Neutrophil (primary cell): Measurements from ENCODE around the gene JAM3.
A peak's percentile ranks its signal among the peaks of the same experiment; 100 is the strongest.

Experiments used
- H3K27ac ChIP-seq: fragments of 200-600 bp; sonication (generic); 2 replicates; pipeline ENCODE4 v1.5.1; 2016; ENCODE audit warnings: mild to moderate bottlenecking, moderate library complexity
- H3K27me3 ChIP-seq: fragments of 200-600 bp; sonication (generic); 2 replicates; pipeline ENCODE4 v1.6.0; 2016; ENCODE audit warnings: mild to moderate bottlenecking
- H3K36me3 ChIP-seq: fragments of 200-600 bp; sonication (generic); 2 replicates; pipeline ENCODE4 v1.5.1; 2017
- H3K4me1 ChIP-seq, 2 experiments: fragments of 200-600 bp in 1 of 2; sonication (generic) in 1 of 2; 1 replicate in 1 of 2; 2 replicates in 1 of 2; pipeline versions ENCODE4 v1.5.1 to v1.6.1; 2013 to 2016; ENCODE audit warnings: low read depth in 1 of 2, low read length in 1 of 2, mild to moderate bottlenecking in 1 of 2, moderate library complexity in 1 of 2; ENCODE audit not compliant: control insufficient read depth in 1 of 2, insufficient read depth in 1 of 2
- H3K4me3 ChIP-seq, 2 experiments: fragments of 200-600 bp in 1 of 2; sonication (generic) in 1 of 2; 1 replicate in 1 of 2; 2 replicates in 1 of 2; pipeline ENCODE4 v1.5.1; 2013 to 2016; ENCODE audit warnings: low read depth in 1 of 2, low read length in 1 of 2, mild to moderate bottlenecking in 1 of 2, moderate library complexity in 1 of 2
- H3K9me3 ChIP-seq: fragments of 200-600 bp; sonication (generic); 2 replicates; pipeline ENCODE4 v1.5.1; 2016
- TF ChIP-seq, protein P1 (sequence below): fragments of 200-600 bp; sonication (generic); IDR thresholded peaks from 2 replicates; pipeline ENCODE4 v1.5.1; 2016; ENCODE audit warnings: antibody characterized with exemption

Gene JAM3

DNA sequence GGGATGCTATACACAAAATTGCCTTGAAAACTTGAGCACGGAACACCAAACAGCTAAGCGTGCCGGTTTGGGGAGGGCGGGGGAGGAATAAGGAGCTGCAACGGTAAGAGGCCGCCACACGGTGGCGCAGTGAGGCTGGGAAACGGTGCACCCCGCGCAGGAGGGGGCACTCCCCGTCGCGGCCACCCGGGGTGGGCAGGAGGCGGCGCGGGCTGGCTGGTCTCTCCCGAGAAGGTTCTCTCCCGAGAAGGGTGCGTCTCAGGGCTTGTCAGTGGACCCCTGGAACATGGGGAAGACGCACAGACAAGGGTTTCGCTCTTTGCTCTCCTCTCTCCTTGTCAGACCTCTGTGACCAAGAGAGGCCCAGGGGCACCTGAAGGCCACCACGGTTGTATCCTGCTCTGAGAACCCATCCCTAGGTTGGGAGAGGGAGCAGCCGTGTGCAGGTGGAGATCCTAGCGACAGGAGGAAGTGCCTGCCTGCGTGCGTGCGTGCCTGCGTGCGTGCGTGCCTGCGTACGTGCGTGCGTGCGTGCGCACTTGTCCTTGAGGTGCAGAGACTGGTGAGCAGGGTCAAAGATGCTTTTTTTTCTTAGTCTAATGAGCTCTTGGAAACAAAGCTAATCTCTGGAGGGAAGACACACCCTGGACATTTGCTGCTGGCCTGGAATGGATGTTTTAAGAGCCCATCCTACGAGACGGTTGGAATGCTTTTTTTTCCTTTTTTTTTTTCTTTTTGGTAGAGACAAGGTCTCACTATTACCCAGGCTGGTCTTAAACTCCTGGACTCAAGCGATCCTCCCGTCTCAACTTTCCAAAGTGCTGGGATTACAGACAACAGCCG is 18.1 kb upstream of the JAM3 start:
- TF ChIP-seq, protein P1, sequence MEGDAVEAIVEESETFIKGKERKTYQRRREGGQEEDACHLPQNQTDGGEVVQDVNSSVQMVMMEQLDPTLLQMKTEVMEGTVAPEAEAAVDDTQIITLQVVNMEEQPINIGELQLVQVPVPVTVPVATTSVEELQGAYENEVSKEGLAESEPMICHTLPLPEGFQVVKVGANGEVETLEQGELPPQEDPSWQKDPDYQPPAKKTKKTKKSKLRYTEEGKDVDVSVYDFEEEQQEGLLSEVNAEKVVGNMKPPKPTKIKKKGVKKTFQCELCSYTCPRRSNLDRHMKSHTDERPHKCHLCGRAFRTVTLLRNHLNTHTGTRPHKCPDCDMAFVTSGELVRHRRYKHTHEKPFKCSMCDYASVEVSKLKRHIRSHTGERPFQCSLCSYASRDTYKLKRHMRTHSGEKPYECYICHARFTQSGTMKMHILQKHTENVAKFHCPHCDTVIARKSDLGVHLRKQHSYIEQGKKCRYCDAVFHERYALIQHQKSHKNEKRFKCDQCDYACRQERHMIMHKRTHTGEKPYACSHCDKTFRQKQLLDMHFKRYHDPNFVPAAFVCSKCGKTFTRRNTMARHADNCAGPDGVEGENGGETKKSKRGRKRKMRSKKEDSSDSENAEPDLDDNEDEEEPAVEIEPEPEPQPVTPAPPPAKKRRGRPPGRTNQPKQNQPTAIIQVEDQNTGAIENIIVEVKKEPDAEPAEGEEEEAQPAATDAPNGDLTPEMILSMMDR, result peak; percentile 40
- Histone ChIP-seq H3K36me3 (no peaks in the 10 kb centered on the region), H3K27me3 (peaks cover 21% of the 10 kb centered on the region), H3K4me1 (no peaks in the 10 kb centered on the region), H3K9me3 (no peaks in the 10 kb centered on the region), H3K27ac (no peak overlapping the region), H3K4me3 (no peak overlapping the region)

DNA sequence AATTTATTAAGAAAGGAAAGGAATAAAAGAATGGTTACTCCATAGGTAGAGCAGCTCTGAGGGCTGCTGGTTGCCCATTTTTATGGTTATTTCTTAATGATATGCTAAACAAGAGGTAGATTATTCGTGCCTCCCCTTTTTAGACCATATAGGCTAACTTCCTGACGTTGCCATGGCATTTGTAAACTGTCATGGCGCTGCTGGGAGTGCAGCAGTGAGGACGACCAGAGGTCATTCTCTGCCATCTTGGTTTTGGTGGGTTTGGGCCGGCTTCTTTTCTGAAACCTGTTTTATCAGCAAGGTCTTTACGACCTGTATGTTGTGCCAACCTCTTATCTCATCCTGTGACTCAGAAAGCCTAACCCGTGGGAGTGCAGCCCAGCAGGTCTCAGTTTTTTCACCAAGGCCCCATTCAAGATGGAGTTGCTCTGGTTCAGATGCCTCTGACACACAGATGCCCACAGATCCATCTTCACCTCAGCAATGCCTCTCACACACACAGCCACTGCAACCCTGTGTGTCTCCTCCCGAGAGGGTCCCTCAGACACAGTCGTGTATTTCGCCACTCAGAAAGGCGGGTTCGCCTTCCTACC is 16.4 kb upstream of the JAM3 start:
- Histone ChIP-seq H3K4me1 (no peaks in the 10 kb centered on the region), H3K9me3 (no peaks in the 10 kb centered on the region), H3K36me3 (no peaks in the 10 kb centered on the region), H3K27me3 (peaks cover 21% of the 10 kb centered on the region), H3K27ac (no peak overlapping the region), H3K4me3 (no peak overlapping the region)
- TF ChIP-seq, protein P1, result no peak

DNA sequence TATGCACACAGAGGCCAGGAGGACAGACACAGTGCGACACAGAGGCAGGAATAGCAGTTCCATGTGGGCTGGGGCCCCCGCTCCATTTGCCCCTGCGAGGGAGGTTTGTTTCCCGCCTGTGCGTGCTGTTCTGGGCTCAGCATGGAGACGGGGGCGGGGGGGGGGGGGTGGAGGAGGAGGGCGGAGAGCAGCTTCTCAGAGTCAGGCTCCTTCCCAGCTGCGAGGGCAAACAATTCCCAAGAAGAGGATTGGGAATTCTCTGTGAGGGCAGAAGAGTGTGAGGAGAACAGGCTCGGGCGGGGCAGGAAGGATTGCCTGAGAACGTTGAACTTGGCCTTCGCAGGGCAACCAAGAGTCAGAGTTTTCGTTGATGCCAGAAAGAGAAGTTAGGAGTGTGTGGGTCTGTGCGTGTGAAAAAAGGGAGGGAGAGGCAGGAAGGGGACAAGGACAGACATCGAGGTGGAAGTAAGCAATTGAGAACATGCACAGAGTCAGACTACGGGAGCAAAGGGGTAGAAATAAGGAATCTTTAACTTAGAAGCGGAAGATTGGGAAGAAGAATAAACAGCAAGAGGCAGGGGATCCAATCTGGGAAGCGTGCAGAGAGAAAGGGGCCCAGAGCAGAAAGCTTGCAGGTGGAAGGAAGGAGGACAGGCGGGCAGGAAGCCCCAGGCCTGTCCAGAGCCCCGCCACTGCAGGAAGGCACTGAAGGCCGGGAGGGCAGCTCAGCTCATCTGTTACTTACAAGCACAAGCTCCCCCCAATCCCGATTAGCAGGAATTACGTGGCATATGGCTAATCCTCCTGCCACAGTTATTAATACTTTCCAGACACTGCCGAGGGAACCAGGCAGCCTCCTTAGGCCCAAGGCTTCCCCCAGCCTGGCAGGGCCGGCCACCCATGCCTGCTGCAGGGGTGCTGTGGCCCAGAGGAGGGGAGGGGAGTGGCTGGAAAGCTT is 15.6 kb upstream of the JAM3 start:
- Histone ChIP-seq H3K27me3 (peaks cover 23% of the 10 kb centered on the region), H3K9me3 (no peaks in the 10 kb centered on the region), H3K27ac (no peak overlapping the region), H3K4me3 (no peak overlapping the region), H3K4me1 (no peaks in the 10 kb centered on the region), H3K36me3 (no peaks in the 10 kb centered on the region)
- TF ChIP-seq, protein P1, result no peak

DNA sequence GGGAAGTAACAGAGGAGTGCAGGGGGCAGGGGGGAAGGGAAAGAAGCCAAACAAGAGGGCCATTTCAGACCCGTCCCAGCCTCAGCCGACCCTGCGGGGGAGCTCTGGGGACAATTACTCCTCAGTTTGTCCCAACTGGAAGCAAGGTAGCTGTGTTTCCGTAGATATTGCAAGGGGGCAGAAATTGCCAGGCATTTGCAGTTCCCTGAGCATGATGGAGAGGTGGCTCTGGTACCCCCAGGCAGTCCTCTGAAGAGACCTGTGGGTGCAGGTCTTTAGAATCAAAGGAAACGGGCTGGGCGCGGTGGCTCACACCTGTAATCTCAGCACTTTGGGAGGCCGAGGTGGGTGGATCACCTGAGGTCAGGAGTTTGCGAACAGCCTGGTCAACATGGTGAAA is 13.8 kb upstream of the JAM3 start:
- H3K4me1 ChIP-seq, result no peaks in the 10 kb centered on the region
- no peaks in the 10 kb centered on the region for H3K9me3 ChIP-seq
- H3K27ac ChIP-seq, result no peak overlapping the region
- H3K27me3 ChIP-seq, result peaks cover 23% of the 10 kb centered on the region
- no peaks in the 10 kb centered on the region for H3K36me3 ChIP-seq
- TF ChIP-seq, protein P1, result no peak
- no peak overlapping the region for H3K4me3 ChIP-seq

DNA sequence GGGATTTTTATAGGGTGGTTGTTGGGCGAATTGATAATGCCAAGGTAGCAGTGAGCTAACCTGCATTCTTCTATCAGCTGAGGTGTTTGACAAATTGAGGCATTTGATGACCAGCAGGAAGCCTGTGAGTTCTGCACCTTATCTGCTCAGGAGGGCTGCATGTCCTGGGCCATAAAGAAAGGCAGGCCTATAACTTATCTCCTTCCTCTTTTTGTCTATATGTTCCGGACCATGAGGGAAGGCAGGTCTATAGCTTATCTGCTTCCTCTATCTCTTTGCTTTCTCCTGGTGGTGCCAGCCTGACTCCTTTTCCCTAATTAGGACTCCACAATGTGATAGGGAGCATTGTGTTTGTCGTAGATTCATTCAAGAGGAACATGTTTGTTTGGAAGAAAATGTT is 8.6 kb upstream of the JAM3 start:
- TF ChIP-seq, protein P1, result no peak
- Histone ChIP-seq H3K4me3 (no peak overlapping the region), H3K27me3 (peaks cover 20% of the 10 kb centered on the region), H3K27ac (no peak overlapping the region), H3K9me3 (no peaks in the 10 kb centered on the region), H3K4me1 (no peaks in the 10 kb centered on the region), H3K36me3 (no peaks in the 10 kb centered on the region)
